GM12878 (cell line): Measurements from ENCODE around the gene PITPNM1. TPM values are rescaled to one million over a fixed set of nuclear protein-coding genes. Genes with fewer than 3 reads are reported as not detected.
A peak's percentile ranks its signal among the peaks of the same experiment; 100 is the strongest.

Experiments
- CBFB ChIP-seq: IDR thresholded peaks from 2 replicates; pipeline ENCODE4 v1.6.1; 2016; ENCODE audit warnings: antibody characterized with exemption, low read depth
- CBX5 ChIP-seq: sonication (generic); IDR thresholded peaks from 2 replicates; pipeline ENCODE4 v1.6.1; 2016; ENCODE audit warnings: low read depth, moderate library complexity, mild to moderate bottlenecking, inconsistent platforms
- CHD4 ChIP-seq: fragments of 200-600 bp; sonication (generic); IDR thresholded peaks from 2 replicates; pipeline ENCODE4 v1.6.1; 2016; ENCODE audit warnings: mild to moderate bottlenecking
- DPF2 ChIP-seq: fragments of 450-650 bp; IDR thresholded peaks from 2 replicates; pipeline ENCODE4 v1.6.1; 2017; ENCODE audit warnings: mild to moderate bottlenecking
- FOXK2 ChIP-seq: fragments of 450-650 bp; IDR thresholded peaks from 2 replicates; pipeline ENCODE4 v1.6.1; 2017; ENCODE audit warnings: mild to moderate bottlenecking, moderate library complexity
- GABPA ChIP-seq: IDR thresholded peaks from 2 replicates; pipeline ENCODE4 v1.6.1; 2014; ENCODE audit warnings: antibody characterized with exemption, low read depth, mild to moderate bottlenecking, inconsistent platforms
- GATAD2B ChIP-seq: fragments of 450-650 bp; conservative IDR thresholded peaks from 2 replicates; pipeline ENCODE4 v1.6.1; 2017; ENCODE audit warnings: low read depth, mild to moderate bottlenecking, moderate library complexity
- JUNB ChIP-seq: IDR thresholded peaks from 2 replicates; pipeline ENCODE4 v1.6.1; 2016; ENCODE audit warnings: antibody characterized with exemption, mild to moderate bottlenecking
- KDM1A ChIP-seq: fragments of 200-600 bp; sonication (generic); IDR thresholded peaks from 2 replicates; pipeline ENCODE4 v1.6.1; 2016; ENCODE audit warnings: borderline replicate concordance
- PBX3 ChIP-seq: IDR thresholded peaks from 2 replicates; pipeline ENCODE4 v1.6.1; 2011; ENCODE audit warnings: mild to moderate bottlenecking, low read depth, low read length, moderate library complexity; ENCODE audit not compliant: insufficient replicate concordance
- PKNOX1 ChIP-seq: fragments of 450-650 bp; IDR thresholded peaks from 2 replicates; pipeline ENCODE4 v1.6.1; 2016; ENCODE audit warnings: mild to moderate bottlenecking
- RUNX3 ChIP-seq: IDR thresholded peaks from 2 replicates; pipeline ENCODE4 v1.6.1; 2012; ENCODE audit warnings: low read length, inconsistent platforms
- SIX5 ChIP-seq: IDR thresholded peaks from 2 replicates; pipeline ENCODE4 v1.6.1; 2011; ENCODE audit warnings: mild to moderate bottlenecking, low read depth, low read length, moderate library complexity; ENCODE audit not compliant: severe bottlenecking
- SMAD5 ChIP-seq: IDR thresholded peaks from 2 replicates; pipeline ENCODE4 v1.6.1; 2016; ENCODE audit warnings: antibody characterized with exemption, low read depth
- SMC3 ChIP-seq: IDR thresholded peaks from 2 replicates; pipeline ENCODE4 v1.6.1; 2011; ENCODE audit warnings: low read length, improper control_type of control experiment, borderline replicate concordance
- YBX1 ChIP-seq: fragments of 450-650 bp; IDR thresholded peaks from 2 replicates; pipeline ENCODE4 v1.6.1; 2016; ENCODE audit warnings: antibody characterized with exemption
- YY1 ChIP-seq: IDR thresholded peaks from 2 replicates; pipeline ENCODE4 v1.6.1; 2011; ENCODE audit warnings: low read depth, mild to moderate bottlenecking, low read length
- ZBTB33 ChIP-seq: fragments of 450-650 bp; IDR thresholded peaks from 2 replicates; pipeline ENCODE4 v1.6.1; 2017; ENCODE audit warnings: mild to moderate bottlenecking
- ZNF217 ChIP-seq: fragments of 450-650 bp; IDR thresholded peaks from 2 replicates; pipeline ENCODE4 v1.6.1; 2017; ENCODE audit warnings: antibody characterized with exemption, mild to moderate bottlenecking
- ZNF24 ChIP-seq: fragments of 450-650 bp; IDR thresholded peaks from 2 replicates; pipeline ENCODE4 v1.6.1; 2017; ENCODE audit warnings: antibody characterized with exemption, mild to moderate bottlenecking
- ZNF384 ChIP-seq: IDR thresholded peaks from 2 replicates; pipeline ENCODE4 v1.6.1; 2012; ENCODE audit warnings: low read depth, mild to moderate bottlenecking, low read length, improper control_type of control experiment, borderline replicate concordance
- polyA plus RNA-seq, 11 experiments: library from polyadenylated mRNA; depleted of rRNA in 4 of 11; unstranded in 6 of 11; stranded (reverse) in 5 of 11; fragments of >200 nt; fragmentation: Nextera tagmentation in 4 of 11; fragmentation: Illumina TruSeq in 1 of 11; extraction: Ambion mirVana in 4 of 11; extraction: Trizol in 1 of 11; gene quantifications; 1 replicate in 1 of 11; 2 replicates in 10 of 11; pipeline versions ENCODE4 v1.2.1 to v1.2.3, GENCODE V29; 2011 to 2016; ENCODE audit warnings: inconsistent platforms in 2 of 11, missing spikeins in 2 of 11, low read depth in 1 of 11
- total RNA-seq, 4 experiments: library from RNA; depleted of rRNA in 3 of 4; stranded (reverse); fragments of >200 nt in 3 of 4; fragmentation: Illumina TruSeq in 1 of 4; extraction: Trizol in 1 of 4; gene quantifications; 2 replicates each; pipeline versions ENCODE4 v1.2.1 to v1.2.3, GENCODE V29; 2013 to 2021
- TF ChIP-seq, protein P1 (sequence below): fragments of 450-650 bp; IDR thresholded peaks from 2 replicates; pipeline ENCODE4 v1.6.1; 2016; ENCODE audit warnings: mild to moderate bottlenecking, moderate library complexity, borderline replicate concordance
- TF ChIP-seq, protein P2 (sequence below): IDR thresholded peaks from 2 replicates; pipeline ENCODE4 v1.6.1; 2012; ENCODE audit warnings: low read depth, low read length, improper control_type of control experiment

The PITPNM1 gene
- total and polyA plus RNA-seq, 10 of the 15 experiments (the other 5 are each of a cell fraction or from before 2014, with no cell fraction given), result 0.11 to 56.8 (median 16.5) TPM

DNA sequence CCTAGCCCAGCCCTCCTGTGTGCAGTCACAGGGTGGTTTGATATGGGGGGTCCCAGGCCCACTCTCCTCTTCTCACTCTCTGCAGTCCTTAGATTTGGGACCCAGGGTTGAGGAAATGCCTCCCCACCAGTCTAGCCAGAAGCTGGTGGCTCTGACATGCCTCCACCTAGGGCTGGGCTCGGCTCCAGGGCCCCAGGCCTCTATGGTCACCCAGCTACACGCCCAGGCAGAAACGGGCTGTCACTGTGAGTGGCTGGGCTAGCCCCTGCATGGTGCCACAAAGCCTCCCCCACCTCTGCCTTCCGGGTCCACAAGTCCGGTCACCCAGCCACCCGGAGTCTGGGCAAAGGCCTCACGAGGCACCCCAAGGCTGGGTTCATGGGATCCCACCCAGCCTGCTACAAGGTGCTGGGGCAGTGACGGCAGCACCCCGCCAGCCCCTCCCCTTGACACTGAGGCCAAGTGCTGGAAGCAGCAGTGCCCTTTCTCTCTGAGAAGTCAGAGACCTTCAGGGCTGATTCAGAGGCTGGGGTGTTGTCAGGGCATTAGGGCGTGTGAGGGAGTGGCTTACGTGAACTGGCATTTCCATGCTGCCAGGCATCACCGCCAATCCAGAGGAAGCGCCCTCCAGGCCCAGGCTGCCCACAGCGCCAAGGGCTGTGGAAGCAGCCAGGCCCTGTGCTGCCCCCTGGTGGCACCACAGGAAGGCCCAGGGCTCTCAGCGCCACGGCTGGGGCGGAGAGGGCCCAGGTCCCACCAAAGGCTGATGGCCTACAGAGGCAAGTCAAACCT, 638 bp upstream of the PITPNM1 start (continued):
- no peak for TF ChIP-seq CBFB
- no peak for TF ChIP-seq CBX5
- no peak for TF ChIP-seq FOXK2
- no peak for TF ChIP-seq ZBTB33
- no peak for TF ChIP-seq YBX1
- TF ChIP-seq, protein P1, sequence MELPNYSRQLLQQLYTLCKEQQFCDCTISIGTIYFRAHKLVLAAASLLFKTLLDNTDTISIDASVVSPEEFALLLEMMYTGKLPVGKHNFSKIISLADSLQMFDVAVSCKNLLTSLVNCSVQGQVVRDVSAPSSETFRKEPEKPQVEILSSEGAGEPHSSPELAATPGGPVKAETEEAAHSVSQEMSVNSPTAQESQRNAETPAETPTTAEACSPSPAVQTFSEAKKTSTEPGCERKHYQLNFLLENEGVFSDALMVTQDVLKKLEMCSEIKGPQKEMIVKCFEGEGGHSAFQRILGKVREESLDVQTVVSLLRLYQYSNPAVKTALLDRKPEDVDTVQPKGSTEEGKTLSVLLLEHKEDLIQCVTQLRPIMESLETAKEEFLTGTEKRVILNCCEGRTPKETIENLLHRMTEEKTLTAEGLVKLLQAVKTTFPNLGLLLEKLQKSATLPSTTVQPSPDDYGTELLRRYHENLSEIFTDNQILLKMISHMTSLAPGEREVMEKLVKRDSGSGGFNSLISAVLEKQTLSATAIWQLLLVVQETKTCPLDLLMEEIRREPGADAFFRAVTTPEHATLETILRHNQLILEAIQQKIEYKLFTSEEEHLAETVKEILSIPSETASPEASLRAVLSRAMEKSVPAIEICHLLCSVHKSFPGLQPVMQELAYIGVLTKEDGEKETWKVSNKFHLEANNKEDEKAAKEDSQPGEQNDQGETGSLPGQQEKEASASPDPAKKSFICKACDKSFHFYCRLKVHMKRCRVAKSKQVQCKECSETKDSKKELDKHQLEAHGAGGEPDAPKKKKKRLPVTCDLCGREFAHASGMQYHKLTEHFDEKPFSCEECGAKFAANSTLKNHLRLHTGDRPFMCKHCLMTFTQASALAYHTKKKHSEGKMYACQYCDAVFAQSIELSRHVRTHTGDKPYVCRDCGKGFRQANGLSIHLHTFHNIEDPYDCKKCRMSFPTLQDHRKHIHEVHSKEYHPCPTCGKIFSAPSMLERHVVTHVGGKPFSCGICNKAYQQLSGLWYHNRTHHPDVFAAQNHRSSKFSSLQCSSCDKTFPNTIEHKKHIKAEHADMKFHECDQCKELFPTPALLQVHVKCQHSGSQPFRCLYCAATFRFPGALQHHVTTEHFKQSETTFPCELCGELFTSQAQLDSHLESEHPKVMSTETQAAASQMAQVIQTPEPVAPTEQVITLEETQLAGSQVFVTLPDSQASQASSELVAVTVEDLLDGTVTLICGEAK, result no peak
- no peak for TF ChIP-seq CHD4
- no peak for TF ChIP-seq ZNF24
- TF ChIP-seq, protein P2, sequence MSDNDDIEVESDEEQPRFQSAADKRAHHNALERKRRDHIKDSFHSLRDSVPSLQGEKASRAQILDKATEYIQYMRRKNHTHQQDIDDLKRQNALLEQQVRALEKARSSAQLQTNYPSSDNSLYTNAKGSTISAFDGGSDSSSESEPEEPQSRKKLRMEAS, result peak; percentile 62; the same call in 1 of the 2 replicates
- TF ChIP-seq SMAD5, result no peak
- TF ChIP-seq SMC3, result peak; percentile 92
- TF ChIP-seq GATAD2B, result peak; percentile 86
- TF ChIP-seq PKNOX1, result peak; percentile 57
- peak; percentile 82 for TF ChIP-seq YY1
- TF ChIP-seq ZNF384, result no peak
- TF ChIP-seq KDM1A, result no peak
- no peak for TF ChIP-seq PBX3
- TF ChIP-seq SIX5, result no peak
- TF ChIP-seq ZNF217, result no peak
- peak; percentile 37; the same call in 1 of the 2 replicates for TF ChIP-seq RUNX3
- peak; percentile 62 for TF ChIP-seq DPF2
- no peak for TF ChIP-seq JUNB
- no peak for TF ChIP-seq GABPA
